Measurements from ENCODE around the gene PDLIM3.
"Not testable (repeated sequence)": the region's sequence is repeated elsewhere in the genome, so short reads cannot be mapped to it uniquely, and the experiment has no call there.

The PDLIM3 gene

DNA sequence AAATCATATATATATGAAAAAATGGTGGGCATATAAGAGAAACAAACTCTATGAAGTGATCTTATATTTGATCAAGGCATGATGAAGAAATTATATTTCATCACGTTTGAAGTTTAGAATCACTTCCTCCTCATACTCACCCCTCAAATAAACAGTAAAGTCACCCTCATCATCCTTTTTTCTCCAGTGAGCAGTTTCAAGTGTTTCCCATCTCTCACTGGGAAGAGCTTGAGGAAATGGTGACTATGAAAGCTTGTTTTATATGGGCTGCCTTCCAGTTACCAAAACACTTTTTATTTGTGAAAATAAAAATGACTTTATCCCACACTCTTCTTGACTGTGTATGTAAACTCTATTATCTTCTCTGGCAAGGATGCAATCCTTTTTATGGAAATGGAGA is 16.8 kb downstream of the PDLIM3 start:
- H3K4me3 ChIP-seq (ENCODE audit: low read depth, low read length) = no peak overlapping the region
- TF ChIP-seq, protein P1, sequence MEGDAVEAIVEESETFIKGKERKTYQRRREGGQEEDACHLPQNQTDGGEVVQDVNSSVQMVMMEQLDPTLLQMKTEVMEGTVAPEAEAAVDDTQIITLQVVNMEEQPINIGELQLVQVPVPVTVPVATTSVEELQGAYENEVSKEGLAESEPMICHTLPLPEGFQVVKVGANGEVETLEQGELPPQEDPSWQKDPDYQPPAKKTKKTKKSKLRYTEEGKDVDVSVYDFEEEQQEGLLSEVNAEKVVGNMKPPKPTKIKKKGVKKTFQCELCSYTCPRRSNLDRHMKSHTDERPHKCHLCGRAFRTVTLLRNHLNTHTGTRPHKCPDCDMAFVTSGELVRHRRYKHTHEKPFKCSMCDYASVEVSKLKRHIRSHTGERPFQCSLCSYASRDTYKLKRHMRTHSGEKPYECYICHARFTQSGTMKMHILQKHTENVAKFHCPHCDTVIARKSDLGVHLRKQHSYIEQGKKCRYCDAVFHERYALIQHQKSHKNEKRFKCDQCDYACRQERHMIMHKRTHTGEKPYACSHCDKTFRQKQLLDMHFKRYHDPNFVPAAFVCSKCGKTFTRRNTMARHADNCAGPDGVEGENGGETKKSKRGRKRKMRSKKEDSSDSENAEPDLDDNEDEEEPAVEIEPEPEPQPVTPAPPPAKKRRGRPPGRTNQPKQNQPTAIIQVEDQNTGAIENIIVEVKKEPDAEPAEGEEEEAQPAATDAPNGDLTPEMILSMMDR (IDR thresholded peaks at IDR 0.05; ENCODE audit: borderline replicate concordance, insufficient read depth, low read depth, low read length) = no peak

DNA sequence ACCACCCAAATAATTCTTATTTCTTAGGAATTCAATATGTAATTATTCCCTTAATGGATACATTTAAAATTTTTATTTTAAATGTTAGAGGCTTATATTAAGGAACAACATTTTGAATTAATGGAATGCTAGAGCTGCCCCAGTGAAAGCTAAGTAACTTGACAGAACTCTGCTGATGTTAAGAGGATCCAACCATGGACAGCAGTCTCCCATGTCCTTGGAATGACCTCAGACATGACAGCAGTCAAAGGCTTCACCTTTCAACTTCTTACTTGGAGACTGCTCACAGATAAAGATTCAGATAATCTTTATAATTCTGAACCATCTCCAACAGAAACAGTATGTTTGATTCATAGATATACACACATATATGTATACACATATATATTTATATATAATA is 17.2 kb downstream of the PDLIM3 start:
- no peak overlapping the region for H3K4me3 ChIP-seq (ENCODE audit: low read depth, low read length)
- TF ChIP-seq, protein P1 (IDR thresholded peaks at IDR 0.05; ENCODE audit: borderline replicate concordance, insufficient read depth, low read depth, low read length) = no peak

DNA sequence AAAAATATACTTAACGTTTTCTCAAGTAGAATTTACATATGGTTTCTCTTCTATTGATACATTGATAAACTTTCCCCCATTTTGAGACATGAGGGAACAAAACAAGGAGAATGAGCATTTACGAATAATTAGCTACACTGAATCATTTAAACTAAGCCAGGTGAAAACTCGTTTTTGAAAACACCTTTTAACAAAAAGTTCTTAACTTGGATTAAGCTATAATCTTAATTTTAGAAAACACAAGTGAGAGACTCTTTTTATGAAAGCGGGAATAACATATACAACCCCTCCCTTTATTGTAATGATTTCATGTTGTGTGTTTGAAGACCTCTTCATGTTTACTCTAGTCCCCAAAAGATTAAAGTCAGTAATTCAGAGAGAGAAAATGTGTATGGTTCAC is 20.1 kb downstream of the PDLIM3 start:
- H3K4me3 ChIP-seq (ENCODE audit: low read depth, low read length) = no peak overlapping the region
- TF ChIP-seq, protein P1 (IDR thresholded peaks at IDR 0.05; ENCODE audit: borderline replicate concordance, insufficient read depth, low read depth, low read length) = no peak

DNA sequence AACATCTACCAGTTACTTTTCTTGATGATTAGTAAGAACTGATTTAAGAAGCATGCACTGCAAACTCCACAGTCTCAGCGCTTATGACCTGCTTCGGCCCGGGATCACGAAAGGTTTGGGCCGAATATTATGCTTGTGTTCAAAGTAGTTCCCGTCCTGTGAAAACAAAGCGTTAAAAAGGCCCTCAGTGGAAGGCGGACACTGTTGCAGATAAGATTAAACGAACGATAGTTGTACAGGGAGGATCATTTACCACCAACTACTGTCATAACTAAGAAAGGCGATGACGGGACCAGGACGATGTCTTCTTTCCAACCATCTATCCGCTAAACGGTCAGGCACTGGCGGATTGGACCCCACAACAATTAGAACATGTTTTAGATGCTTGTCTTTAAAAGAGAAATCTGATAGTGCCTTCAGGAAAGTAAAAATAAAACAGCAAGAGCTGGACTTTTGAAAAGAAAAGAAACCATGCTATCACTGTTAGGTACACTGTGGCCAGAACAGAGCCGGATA is 21.1 kb downstream of the PDLIM3 start:
- TF ChIP-seq, protein P1 (IDR thresholded peaks at IDR 0.05; ENCODE audit: borderline replicate concordance, insufficient read depth, low read depth, low read length) = no peak
- H3K4me3 ChIP-seq (ENCODE audit: low read depth, low read length) = no peak overlapping the region

DNA sequence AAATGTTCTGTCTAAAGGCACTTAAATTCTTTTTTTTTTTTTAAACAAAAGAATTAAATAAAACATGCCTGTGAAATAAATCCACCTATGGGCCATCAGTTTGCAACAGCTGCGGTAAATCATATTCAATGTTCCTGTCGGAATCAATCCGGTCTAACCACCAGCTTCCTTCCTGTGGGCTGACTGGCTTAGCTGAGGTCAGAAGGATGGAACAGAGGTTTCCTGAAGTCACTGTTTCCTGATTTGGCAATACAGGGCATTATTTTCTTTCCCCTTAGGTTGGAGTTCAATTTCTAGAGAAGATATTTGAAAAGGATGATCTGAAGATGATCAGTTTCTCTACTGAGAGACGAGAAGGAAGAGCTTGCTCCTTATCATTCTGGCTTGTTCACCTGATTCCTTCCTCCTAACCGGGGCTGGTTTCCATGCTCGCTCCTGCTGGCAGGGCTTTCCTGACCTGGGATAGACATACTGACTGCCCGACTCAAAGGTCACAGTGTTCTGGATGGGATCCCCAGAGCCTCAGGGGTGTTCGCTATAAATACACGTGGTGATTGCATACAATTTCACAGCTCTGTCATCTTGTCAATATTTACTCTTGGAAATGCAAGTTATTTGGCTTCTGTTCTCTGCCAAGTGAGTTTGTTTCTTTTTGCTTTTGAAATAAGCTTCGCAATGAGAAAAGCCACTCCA is 21.7 kb downstream of the PDLIM3 start:
- no peak overlapping the region for H3K4me3 ChIP-seq (ENCODE audit: low read depth, low read length)
- TF ChIP-seq, protein P1 (IDR thresholded peaks at IDR 0.05; ENCODE audit: borderline replicate concordance, insufficient read depth, low read depth, low read length) = no peak

DNA sequence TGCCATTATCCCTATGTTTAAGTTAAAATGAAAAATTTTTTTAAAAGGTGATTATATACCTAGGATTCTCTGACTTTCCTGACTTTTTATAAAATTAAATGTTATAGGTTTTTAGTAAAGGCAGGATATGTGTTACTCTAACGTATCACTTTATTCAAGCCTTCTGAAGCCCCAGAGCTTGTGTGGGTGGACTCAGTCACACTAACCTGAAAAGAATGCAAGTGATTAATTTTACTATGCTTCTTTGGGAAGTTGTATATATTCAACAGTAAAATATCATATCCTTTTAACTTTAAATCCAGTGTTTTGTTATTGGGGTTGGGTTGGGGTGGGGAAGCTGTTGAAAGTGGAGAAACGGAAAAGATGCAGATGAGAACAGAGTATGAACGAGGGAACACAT is 22.8 kb downstream of the PDLIM3 start:
- TF ChIP-seq, protein P1 (IDR thresholded peaks at IDR 0.05; ENCODE audit: borderline replicate concordance, insufficient read depth, low read depth, low read length) = no peak
- no peak overlapping the region for H3K4me3 ChIP-seq (ENCODE audit: low read depth, low read length)

DNA sequence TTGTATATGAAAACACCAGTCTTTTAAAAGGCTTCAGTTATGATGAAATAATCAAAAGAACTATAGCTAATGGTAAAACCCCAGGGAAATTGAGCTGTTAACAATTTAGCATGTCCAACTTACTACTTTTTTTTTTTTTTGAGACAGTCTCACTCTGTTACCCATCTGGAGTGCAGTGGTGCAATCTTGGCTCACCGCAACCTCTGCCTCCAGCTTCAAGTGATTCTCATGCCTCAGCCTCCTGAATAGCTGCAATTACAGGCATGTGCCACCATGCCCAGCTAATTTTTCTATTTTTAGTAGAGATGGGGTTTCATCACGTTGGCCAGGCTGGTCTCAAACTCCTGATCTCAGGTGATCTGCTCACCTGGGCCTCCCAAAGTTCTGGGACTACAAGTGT is 24.1 kb downstream of the PDLIM3 start:
- not testable (repeated sequence) for H3K4me3 ChIP-seq (ENCODE audit: low read depth, low read length)
